NCI-H2196 treated with DMSO at 0.1 percent for 48 hours (cell line): ENCODE measurements around the gene PRKAA2.
"Not testable (repeated sequence)": the region's sequence is repeated elsewhere in the genome, so short reads cannot be mapped to it uniquely, and the experiment has no call there.

Experiments used
- DNase-seq: peaks from one replicate; lab custom pipeline; 2025; ENCODE audit not compliant: unreplicated experiment; lab: John Stamatoyannopoulos, UW

The PRKAA2 gene

GRCh38 chr1:56644919-56645676, at the start of gene PRKAA2:
Gene PRKAA2 (plus strand): TSS chr1:56645314. CDS start chr1:56645388, 74 bp downstream.
- DNase-seq, result peak; percentile 32

DNA sequence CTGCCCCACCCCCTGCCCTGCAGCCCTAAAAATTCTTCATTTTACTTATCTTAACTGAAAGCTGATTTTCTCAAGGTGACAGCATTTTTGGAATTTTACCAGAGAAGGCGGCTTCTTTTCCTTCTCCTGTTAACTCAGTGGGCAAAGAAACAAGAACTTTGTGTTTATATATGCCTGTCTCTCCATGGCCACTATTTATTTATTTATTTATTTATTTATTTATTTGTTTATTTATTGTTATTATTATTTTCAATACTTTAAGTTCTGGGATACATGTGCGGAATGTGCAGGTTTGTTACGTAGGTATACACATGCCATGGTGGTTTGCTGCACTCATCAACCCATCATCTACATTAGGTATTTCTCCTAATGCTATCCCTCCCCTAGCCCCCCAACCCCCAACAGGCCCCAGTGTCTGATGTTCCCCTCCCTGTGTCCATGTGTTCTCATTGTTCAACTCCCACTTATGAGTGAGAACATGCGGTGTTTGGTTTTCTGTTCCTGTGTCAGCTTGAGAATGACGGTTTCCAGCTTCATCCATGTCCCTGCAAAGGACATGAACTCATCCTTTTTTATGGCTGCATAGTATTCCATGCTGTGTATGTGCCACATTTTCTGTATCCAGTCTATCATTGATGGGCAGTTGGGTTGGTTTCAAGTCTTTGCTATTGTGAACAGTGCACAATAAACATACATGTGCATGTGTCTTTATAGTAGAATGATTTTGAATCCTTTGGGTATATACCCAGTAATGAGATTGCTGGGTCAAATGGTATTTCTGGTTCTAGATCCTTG, 49.5 kb upstream of the PRKAA2 start:
- not testable (repeated sequence) for DNase-seq

- DNase-seq, result not testable (repeated sequence)
These were observed 35.0 kb upstream of the PRKAA2 start for GRCh38 chr1:56610097-56610496.

DNA sequence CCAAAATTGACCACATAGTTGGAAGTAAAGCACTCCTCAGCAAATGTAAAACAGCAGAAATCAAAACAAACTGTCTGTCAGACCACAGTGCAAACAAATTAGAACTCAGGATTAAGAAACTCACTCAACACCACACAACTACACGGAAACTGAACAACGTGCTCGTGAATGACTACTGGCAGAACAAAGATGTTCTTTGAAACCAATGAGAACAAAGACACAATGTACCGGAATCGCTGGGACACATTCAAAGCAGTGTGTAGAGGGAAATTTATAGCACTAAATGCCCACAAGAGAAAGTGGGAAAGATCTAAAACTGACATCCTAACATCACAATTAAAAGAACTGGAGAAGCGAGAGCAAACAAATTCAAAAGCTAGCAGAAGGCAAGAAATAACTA, 34.3 kb upstream of the PRKAA2 start:
- DNase-seq, result not testable (repeated sequence)

DNA sequence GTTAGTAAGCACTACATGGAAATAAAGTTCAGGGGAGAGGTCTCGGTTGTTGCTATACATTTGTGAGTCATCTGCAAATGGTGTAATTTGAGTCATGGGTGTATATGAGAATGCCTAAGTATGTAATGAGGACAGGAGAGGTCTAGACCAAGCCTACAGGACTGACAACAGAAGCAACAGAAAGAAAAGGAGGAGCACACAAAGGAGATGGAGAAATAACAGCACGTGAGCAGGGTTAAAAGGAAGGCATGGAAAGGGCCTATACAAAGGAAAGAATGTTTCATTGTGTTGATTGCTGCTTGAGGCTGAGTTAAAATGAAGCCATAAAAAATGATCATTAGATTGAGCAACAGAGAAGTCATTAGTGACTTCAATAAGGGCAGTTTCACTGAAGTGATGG, 28.0 kb upstream of the PRKAA2 start:
- DNase-seq, result no peak

GRCh38 chr1:56625819-56626440, 19.2 kb upstream of the PRKAA2 start:
- no peak for DNase-seq

DNA sequence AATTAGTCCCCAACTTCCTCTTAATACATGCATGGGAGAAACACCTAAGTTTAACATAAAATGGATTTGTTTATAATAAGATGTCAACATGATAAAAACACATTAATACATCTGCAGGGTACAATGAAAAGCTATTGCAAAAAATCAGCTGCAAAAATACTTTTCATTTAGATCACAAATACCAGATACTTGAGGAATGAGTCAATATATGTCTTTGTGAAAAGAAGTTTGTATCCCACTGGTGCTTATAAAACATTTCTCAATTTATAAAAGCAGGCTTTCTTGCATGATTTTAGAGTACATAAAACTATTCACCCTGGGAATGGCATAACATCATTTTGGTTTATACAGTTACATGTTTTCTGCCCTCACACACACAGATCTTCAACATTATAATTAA, 18.6 kb upstream of the PRKAA2 start:
- DNase-seq, result no peak

DNA sequence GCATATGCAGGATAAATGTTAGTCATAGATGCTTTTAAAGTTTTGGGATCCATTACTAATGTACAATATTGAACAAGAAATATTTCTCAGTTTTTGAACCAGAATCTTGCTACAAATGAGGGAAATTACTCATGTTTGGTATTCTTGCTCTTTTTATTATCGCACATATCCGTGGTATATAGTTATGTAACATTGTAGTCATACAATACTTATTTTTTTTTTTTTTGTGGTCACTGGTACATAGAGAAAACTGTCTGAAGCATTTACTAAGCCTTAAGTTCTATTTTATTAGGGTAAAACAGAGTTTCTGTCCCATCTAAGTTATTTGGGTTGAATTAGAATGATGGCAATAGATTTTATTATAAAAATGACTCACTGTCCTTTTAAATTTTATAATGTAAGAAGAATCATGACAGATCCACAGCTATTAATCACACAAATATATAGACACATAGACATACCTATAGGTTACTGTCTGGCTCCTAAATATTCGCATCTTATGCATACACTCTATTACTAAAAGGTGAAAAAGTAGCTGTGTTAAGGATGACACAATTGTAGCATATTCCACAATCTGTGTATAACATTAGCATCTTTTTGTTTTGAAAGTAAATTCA, 18.0 kb upstream of the PRKAA2 start:
- DNase-seq, result no peak

DNA sequence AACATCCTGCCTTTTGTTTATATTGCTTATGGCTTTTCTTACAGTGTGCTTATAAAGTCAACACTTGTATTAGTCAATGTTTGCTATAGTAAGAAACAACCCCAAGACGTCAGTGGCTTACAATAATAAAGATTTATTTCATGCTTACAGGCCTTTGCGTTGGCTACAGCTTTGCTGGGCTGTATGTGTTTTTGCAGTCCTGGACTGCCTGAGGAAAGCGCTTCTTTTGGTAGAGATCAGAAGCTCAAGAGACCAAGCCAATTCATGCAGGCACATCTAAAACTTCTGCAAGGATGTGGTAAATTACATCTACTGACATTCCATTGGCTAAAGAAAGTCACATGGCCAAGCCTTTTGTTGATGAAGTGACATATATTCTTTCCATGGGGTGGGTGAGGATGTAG, 17.5 kb upstream of the PRKAA2 start:
- no peak for DNase-seq

GRCh38 chr1:56630786-56631185, 14.3 kb upstream of the PRKAA2 start:
- DNase-seq, result no peak

DNA sequence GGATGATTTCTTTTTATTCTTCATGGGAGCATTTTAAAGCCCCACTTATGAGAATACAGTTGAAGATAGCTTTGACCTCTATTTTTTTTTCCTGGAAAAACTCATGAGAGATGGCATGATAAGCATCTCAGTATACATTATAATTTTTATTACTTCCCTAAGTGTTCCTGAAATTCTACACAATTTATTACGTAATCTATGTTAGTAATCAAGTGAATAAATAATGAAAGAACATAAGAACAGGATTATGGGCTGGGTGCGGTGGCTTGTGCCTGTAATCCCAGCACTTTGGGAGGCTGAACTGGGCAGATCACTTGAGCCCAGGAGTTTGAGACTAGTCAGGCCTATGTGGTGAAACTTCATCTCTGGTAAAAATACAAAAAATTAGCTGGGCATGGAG, 13.2 kb upstream of the PRKAA2 start:
- no peak for DNase-seq

DNA sequence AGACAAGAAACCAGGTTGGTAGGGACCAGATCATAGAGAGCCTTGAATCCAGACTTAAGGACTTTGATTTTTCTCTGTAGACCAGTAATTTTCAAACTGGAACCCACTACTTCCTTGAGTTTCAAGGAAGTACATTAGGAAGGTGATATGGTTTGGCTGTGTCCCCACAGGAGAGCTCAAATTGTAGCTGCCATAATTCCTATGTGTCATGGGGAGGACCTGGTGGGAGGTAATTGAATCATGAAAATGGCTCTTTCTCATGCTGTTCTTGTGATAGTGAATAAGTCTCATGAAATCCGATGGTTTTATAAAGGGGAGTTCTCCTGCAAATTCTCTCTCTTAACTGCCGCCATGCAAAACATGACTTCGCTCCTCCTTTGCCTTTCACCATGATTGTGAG, 10.1 kb upstream of the PRKAA2 start:
- DNase-seq, result no peak

GRCh38 chr1:56638248-56638647, 6.9 kb upstream of the PRKAA2 start:
- DNase-seq, result no peak

- no peak for DNase-seq
These were observed 5.9 kb upstream of the PRKAA2 start for GRCh38 chr1:56639211-56639610.

DNA sequence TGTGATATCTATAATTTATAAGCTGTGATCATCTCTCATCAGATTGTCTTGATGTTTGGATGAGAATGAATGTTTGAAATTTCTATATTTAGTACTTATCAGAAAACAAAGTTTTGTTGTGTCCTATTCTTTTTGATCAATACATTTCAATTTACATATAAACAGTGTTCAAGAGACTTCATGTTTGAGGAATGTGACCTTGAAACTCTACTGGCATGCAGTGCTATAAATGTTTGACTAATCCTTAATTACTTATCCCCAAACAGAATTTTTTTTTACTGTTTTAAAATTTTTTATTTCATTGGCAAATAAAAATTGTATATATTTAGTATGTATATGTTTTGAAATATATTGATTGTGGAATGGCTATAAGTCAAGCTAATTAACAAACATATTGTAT, 1.5 kb upstream of the PRKAA2 start:
- no peak for DNase-seq

DNA sequence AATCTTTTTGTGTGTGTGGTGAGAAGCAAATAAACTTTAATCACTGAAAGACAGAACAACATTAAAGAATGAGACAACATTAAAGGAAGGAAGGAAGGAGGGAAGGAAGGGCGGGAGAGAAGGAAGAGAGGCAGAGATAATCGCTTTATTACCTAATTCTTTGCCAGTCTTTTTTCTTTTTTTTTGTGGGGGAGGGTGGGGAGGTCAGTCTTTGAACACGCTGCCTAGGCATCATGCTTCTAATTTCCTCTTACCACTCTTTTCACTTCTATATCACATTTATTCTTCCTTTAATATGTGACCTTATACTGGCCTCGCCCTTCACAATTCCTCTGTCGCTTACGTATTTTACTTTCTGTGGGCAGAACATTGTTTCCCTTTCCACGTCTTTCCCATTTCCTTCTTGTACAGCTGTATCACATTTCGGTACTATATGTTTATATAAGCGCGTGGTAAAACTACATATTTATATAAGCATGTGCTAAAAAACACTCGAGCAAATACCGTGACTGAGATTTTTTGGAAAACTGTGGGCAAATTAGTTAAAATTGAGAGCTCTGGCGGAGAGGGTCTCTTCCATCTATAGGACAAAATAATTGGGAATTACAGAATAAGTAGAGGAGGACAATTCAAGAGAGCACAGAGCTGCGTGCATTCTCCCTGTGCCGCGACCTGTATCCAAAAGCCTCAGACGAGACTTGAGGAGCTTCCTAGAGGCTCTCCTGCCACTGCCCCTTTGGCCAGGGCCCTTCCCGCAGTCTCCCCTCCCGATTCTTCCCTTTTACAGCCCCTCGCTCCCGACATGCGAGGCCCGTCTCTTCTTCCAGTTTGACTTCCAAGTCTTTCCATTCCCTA, 823 bp upstream of the PRKAA2 start:
- no peak for DNase-seq

GRCh38 chr1:56645677-56646305, 677 bp downstream of the PRKAA2 start:
- DNase-seq, result no peak

- no peak for DNase-seq
These were observed 1.5 kb downstream of the PRKAA2 start for GRCh38 chr1:56646611-56647010.

- DNase-seq, result no peak
These were observed 2.0 kb downstream of the PRKAA2 start for GRCh38 chr1:56647106-56647505.

DNA sequence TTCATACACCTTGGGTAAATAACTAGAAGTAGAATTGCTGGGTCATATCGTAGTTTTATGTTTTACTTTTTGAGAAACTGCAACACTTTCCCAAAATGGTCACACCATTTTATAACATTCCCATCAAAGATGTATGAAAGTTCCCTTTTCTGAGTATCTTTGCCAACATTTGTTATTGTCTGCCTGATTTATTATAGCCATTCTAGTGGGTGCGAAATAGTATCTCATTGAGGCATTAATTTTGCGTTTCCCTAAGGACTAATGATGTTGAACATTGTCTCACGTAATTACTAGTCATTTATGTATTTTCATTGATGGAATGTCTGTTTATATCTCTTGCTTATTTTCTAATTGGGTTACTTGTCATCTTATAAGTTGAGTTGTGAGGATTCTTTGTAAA, 3.4 kb downstream of the PRKAA2 start:
- no peak for DNase-seq
